GM21825 (cell line): ENCODE results near the gene CBX2.

Experiments
- ATAC-seq: cut with Tn5 transposase; IDR thresholded peaks from one replicate; pipeline ENCODE4 v1.9.1; 2021; ENCODE audit warnings: mild to moderate bottlenecking, moderate library complexity; ENCODE audit not compliant: unreplicated experiment

The CBX2 gene

GRCh38 chr17:79811011-79811867, 33.3 kb downstream of the CBX2 start:
- no peak for ATAC-seq

- no peak for ATAC-seq
These were observed 34.0 kb downstream of the CBX2 start for GRCh38 chr17:79811868-79812352.

- ATAC-seq, result no peak
These were observed 34.7 kb downstream of the CBX2 start for GRCh38 chr17:79812353-79813258.

- no peak for ATAC-seq
These were observed 35.6 kb downstream of the CBX2 start for GRCh38 chr17:79813297-79814126.

GRCh38 chr17:79814127-79814973, 36.4 kb downstream of the CBX2 start:
- no peak for ATAC-seq

- ATAC-seq, result no peak
These were observed 37.3 kb downstream of the CBX2 start for GRCh38 chr17:79814974-79815835.

GRCh38 chr17:79815836-79816461, 38.0 kb downstream of the CBX2 start:
- ATAC-seq, result no peak

GRCh38 chr17:79818026-79818758, 40.2 kb downstream of the CBX2 start:
- ATAC-seq, result no peak

GRCh38 chr17:79819085-79819484, 41.1 kb downstream of the CBX2 start:
- ATAC-seq, result no peak

- no peak for ATAC-seq
These were observed 41.8 kb downstream of the CBX2 start for GRCh38 chr17:79819534-79820276.

GRCh38 chr17:79820959-79821330, 43.0 kb downstream of the CBX2 start:
- no peak for ATAC-seq

- ATAC-seq, result no peak
These were observed 43.6 kb downstream of the CBX2 start for GRCh38 chr17:79821331-79822095.

GRCh38 chr17:79822583-79823124, 44.7 kb downstream of the CBX2 start:
- ATAC-seq, result no peak

- ATAC-seq, result no peak
These were observed 46.3 kb downstream of the CBX2 start for GRCh38 chr17:79824234-79824633.

- no peak for ATAC-seq
These were observed 47.1 kb downstream of the CBX2 start for GRCh38 chr17:79824893-79825579.

- ATAC-seq, result no peak
These were observed 47.6 kb downstream of the CBX2 start for GRCh38 chr17:79825580-79825921.
